HG03565 (cell line): ENCODE measurements around the gene IFNA21.
A peak's percentile ranks its signal among the peaks of the same experiment; 100 is the strongest.
"Not testable (repeated sequence)": the region's sequence is repeated elsewhere in the genome, so short reads cannot be mapped to it uniquely, and the experiment has no call there.

ENCODE experiments used
- ATAC-seq: cut with Tn5 transposase; IDR thresholded peaks from one replicate; pipeline ENCODE4 v1.9.1; 2021; ENCODE audit warnings: mild to moderate bottlenecking, moderate library complexity; ENCODE audit not compliant: unreplicated experiment

The IFNA21 gene

DNA sequence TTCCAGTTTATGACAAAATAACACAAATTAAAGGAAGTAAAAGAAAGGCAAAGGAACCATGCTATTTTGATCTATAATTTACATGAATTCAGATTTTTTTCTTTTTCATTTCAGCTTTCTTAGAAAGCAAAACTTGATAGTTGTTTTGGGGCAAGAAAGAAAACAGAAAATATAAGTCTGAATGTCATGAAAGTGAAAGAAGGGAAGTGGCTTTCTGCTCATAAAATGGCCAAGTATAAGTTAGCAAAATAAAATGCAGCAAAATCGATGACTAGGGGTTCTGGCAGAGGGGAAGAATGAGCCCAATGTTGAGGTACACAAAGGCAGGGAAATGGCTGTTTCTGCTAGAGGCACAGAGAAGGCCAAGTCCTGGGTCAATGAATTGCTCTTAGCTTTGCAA is 21.9 kb downstream of the IFNA21 start:
- ATAC-seq: peak; percentile 45

DNA sequence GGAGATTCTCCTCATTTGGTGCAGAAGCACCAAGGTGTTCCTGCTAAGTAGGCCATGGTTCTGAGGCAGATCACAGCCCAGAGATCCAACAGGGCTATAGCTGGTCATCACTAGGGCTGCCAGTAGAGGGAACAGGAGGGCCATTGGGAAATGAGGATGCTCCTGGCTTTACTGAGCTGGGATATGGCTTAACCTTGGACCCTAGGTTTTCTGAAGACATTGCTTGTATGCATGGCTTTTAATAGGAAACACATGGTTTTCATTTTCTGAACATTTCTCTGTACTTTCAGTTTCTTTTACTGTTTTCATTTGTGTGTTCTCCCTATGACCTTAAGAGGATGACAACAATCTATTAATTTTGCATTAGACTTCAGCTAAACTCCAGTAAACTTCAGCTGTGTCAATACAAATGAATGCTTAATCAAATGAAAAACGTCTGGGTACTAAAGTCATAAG is 25.0 kb downstream of the IFNA21 start, which contains the start of gene IFNW1:
Gene IFNW1 (minus strand): TSS at position 406 of the 456 bp plus-strand sequence. CDS start 262 bp downstream, at position 144.
- peak; percentile 54 for ATAC-seq

DNA sequence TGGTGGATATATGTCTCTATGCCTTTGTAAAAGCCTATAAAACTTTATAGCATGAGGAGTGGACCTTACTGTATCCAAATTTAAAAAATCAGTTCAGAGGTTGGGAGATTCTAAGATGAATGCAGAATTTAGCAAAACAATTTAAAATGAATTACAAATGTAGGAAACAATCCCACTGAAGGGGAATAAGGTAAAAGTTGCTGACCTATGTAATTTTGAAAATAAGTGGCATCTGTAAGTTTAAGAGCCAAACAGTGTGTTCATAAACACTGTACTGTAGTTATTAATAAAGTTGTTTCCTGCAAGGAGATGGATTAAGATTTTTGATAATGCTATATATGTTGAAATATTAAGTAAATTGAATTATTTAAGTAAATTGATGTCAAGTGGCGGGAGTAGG is 29.4 kb downstream of the IFNA21 start:
- ATAC-seq: no peak

DNA sequence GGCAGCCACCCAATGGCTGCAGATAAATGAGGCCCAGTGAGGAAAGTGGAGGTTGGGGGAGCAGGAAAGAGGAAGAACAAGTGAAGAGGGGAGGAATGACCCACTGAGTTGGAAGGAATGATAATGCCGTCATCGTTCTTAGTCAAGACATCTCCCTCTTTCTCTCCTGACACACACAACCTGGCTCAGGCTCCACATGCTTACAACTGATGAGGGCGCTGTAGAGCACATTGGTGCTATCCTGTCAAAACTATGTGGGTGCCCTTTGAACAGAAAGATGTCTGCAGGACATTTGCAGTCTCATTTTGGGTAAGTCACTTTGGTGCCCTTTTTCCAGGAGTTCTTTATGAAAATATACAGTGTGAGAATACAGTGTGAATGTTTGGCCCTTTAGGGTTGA is 30.7 kb downstream of the IFNA21 start:
- ATAC-seq: no peak

DNA sequence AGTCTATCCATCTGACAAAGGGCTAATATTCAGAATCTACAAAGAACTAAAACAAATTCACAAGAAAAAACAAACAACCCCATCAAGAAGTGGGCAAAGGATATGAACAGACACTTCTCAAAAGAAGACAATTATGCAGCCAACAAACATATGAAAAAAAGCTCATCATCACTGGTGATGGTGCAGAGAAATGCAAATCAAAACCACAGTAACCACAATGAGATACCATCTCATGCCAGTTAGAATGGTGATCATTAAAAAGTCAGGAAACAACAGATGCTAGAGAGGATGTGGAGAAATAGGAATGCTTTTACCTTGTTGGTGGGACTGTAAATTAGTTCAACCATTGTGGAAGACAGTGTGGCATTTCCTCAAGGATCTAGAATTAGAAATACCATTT is 38.3 kb downstream of the IFNA21 start:
- not testable (repeated sequence) for ATAC-seq

DNA sequence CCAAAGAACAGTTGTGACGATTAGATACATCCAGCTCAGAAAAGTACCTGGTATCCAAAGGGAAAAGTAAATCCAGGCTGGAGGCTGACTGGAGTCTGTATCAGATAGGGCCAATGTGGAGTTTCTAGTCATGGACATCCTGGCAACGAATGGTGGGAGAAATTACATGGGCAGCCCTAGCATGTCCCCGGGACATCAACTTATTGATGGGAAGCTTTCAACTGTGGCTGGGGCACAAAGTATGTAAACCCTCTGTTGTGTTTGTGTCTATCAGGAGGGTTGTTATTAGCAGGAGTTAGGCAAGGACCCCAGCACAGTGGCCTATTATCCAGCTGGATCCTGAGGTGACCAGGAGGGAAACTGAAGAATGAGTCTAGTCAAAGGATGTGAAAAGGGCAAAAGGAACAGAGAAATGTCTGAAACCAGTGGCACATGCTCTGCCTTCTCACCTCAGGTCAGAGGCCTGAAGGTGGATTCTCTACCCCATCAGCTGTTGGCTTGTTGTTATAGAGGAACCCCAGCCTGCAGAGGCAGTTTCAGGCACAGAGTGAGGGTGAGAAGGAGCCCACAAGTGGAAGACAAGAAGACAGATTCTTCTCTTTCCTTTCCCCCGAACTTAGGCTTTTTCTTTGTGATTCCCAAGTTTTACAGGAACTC is 44.7 kb downstream of the IFNA21 start:
- peak; percentile 97 for ATAC-seq

DNA sequence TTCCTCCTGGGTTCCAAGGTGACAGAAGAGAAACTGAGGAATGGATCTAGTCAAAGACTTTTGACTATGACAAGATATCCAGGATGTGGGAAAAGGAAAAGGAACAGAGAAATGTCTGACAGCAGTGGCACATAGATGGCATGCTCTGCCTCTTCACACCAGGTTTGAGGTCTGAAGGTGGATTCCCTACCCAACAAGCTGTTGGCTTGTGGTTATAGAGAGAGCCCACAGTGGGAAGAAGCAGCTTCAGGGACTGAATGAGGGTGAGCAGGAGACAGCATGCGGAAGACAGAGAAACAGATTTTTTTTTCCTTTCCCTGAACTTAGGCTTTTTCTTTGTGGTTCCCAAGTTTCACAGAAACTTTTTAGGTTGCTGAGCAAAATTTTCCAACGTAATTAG is 45.4 kb downstream of the IFNA21 start:
- ATAC-seq: peak; percentile 30

DNA sequence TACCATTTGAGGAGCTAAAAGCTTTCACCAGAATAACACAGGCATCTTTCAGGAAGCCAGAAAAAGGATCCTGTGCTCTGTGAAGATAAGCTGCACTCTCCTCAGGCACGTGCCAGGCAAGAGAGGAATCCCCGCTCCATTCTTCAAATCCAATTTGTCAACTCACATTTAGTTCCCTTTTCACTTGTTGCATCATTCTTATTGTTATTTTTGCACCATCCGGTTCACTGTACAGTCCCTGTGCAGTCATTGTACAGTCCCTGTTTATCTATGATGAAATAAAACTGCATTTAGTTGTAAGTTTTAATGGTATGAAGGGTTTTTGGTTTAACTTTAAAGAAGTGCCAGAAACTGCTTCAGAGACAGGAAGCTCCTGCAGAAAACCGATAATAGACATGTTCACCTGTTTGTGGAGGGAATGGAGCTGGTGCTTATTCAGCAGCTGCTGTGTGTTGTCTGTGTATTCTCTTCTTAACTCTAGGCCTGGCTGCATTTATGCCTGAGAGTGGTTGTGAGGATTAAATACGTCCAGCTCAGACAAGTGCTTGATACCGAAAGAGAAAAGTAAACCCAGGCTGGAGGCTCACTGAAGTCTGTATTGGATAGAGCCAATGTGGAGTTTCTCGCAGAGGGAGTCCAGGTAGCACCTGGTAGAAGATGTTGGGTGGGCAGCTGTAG is 47.2 kb downstream of the IFNA21 start:
- no peak for ATAC-seq
